ENCODE results near the gene SHISA9.

DNA sequence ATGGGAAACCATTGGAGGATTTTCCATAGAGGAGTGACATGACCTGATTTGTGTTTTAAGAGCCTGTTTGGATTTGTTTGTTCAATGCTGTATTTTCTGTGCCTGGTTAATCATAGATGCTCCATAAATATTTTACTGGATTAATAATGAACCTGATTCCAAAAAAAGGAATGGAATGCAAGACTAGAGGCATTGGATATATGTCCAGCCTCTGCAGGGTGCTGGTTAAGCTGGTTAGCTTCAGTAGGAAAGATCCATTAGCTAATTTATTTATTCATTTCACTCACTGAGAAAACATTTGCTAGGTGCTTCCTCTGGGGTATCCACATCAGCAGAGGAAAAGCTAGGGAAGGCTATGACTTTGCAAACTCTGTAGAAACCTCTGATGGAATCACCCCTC lies 57.7 kb downstream of the SHISA9 start:
- no peak for TF ChIP-seq POLR2A (IDR thresholded peaks at IDR 0.05)
- TF ChIP-seq, protein P1, sequence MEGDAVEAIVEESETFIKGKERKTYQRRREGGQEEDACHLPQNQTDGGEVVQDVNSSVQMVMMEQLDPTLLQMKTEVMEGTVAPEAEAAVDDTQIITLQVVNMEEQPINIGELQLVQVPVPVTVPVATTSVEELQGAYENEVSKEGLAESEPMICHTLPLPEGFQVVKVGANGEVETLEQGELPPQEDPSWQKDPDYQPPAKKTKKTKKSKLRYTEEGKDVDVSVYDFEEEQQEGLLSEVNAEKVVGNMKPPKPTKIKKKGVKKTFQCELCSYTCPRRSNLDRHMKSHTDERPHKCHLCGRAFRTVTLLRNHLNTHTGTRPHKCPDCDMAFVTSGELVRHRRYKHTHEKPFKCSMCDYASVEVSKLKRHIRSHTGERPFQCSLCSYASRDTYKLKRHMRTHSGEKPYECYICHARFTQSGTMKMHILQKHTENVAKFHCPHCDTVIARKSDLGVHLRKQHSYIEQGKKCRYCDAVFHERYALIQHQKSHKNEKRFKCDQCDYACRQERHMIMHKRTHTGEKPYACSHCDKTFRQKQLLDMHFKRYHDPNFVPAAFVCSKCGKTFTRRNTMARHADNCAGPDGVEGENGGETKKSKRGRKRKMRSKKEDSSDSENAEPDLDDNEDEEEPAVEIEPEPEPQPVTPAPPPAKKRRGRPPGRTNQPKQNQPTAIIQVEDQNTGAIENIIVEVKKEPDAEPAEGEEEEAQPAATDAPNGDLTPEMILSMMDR (IDR thresholded peaks at IDR 0.05): no peak
